ENCODE results near the gene MARVELD1.

The MARVELD1 gene

GRCh38 chr10:97755718-97756117 is 42.2 kb downstream of the MARVELD1 start:
- DNase-seq (ENCODE audit: low spot score) = no peak

GRCh38 chr10:97757471-97757870 is 43.9 kb downstream of the MARVELD1 start:
- no peak for DNase-seq (ENCODE audit: low spot score)

GRCh38 chr10:97759158-97759887 is 45.8 kb downstream of the MARVELD1 start:
- DNase-seq (ENCODE audit: low spot score) = peak; percentile 91

GRCh38 chr10:97759946-97760345 is 46.4 kb downstream of the MARVELD1 start:
- DNase-seq (ENCODE audit: low spot score) = no peak

GRCh38 chr10:97760461-97761257 is 47.1 kb downstream of the MARVELD1 start:
- DNase-seq (ENCODE audit: low spot score) = no peak

- DNase-seq (ENCODE audit: low spot score) = no peak
These were observed 47.9 kb downstream of the MARVELD1 start for GRCh38 chr10:97761331-97761865.

GRCh38 chr10:97762056-97762455 is 48.5 kb downstream of the MARVELD1 start:
- DNase-seq (ENCODE audit: low spot score) = no peak

GRCh38 chr10:97762816-97763215 is 49.3 kb downstream of the MARVELD1 start:
- no peak for DNase-seq (ENCODE audit: low spot score)

GRCh38 chr10:97763411-97763810 is 49.9 kb downstream of the MARVELD1 start:
- no peak for DNase-seq (ENCODE audit: low spot score)

GRCh38 chr10:97763947-97764346 is 50.4 kb downstream of the MARVELD1 start:
- DNase-seq (ENCODE audit: low spot score) = no peak

- DNase-seq (ENCODE audit: low spot score) = no peak
These were observed 51.0 kb downstream of the MARVELD1 start for GRCh38 chr10:97764519-97764931.

- DNase-seq (ENCODE audit: low spot score) = no peak
These were observed 51.7 kb downstream of the MARVELD1 start for GRCh38 chr10:97765201-97765600.

- DNase-seq (ENCODE audit: low spot score) = no peak
These were observed 52.7 kb downstream of the MARVELD1 start for GRCh38 chr10:97766106-97766810.

GRCh38 chr10:97766996-97767924 is 53.7 kb downstream of the MARVELD1 start:
- DNase-seq (ENCODE audit: low spot score) = no peak

Data from hepatic stellate cell (primary cell).